Esophagus squamous epithelium (tissue), 4 donors: ENCODE data around the gene SMAD3.

ENCODE experiments used
- CTCF ChIP-seq, 6 experiments: fragments of 450-650 bp in 4 of 6; fragments of 200-600 bp in 2 of 6; sonication (generic) in 2 of 6; IDR thresholded peaks; one replicate each; pipeline ENCODE4 v1.5.1; 2016 to 2019; ENCODE audit warnings: antibody characterized with exemption in 6 of 6, mild to moderate bottlenecking in 4 of 6, moderate library complexity in 4 of 6
- POLR2A ChIP-seq, 4 donors: fragments of 450-650 bp; IDR thresholded peaks; one replicate each; pipeline ENCODE4 v1.6.1; 2017; ENCODE audit warnings: antibody characterized with exemption in 4 of 4, mild to moderate bottlenecking in 4 of 4, moderate library complexity in 3 of 4

- no peak for TF ChIP-seq CTCF (IDR thresholded peaks at IDR 0.05)
- TF ChIP-seq POLR2A (IDR thresholded peaks at IDR 0.05): no peak
Observed at GRCh38 chr15:67110361-67110781, 45.0 kb downstream of the SMAD3 start.
